ENCODE results near the gene UBR2.
"Not testable (repeated sequence)": the region's sequence is repeated elsewhere in the genome, so short reads cannot be mapped to it uniquely, and the experiment has no call there.

Gene UBR2

GRCh38 chr6:42698217-42698616 is 134.4 kb downstream of the UBR2 start:
- DNase-seq (ENCODE audit: low read depth) = no peak
- H3K4me3 ChIP-seq (ENCODE audit: low read depth, low read length) = no peak overlapping the region
- TF ChIP-seq CTCF (conservative IDR thresholded peaks at IDR 0.05; ENCODE audit: low read depth, low read length) = no peak

GRCh38 chr6:42702200-42702599 is 138.4 kb downstream of the UBR2 start:
- no peak overlapping the region for H3K4me3 ChIP-seq (ENCODE audit: low read depth, low read length)
- DNase-seq (ENCODE audit: low read depth) = peak; percentile 52
- no peak for TF ChIP-seq CTCF (conservative IDR thresholded peaks at IDR 0.05; ENCODE audit: low read depth, low read length)

GRCh38 chr6:42702786-42703185 is 139.0 kb downstream of the UBR2 start:
- not testable (repeated sequence) for DNase-seq (ENCODE audit: low read depth); H3K4me3 ChIP-seq (ENCODE audit: low read depth, low read length)

- no peak for TF ChIP-seq CTCF (conservative IDR thresholded peaks at IDR 0.05; ENCODE audit: low read depth, low read length)
- peak; percentile 62 for DNase-seq (ENCODE audit: low read depth)
- peak overlapping the region; percentile 61 for H3K4me3 ChIP-seq (ENCODE audit: low read depth, low read length)
Observed at GRCh38 chr6:42704251-42704936, 140.6 kb downstream of the UBR2 start.

GRCh38 chr6:42704937-42705374 is 141.1 kb downstream of the UBR2 start:
- no peak overlapping the region for H3K4me3 ChIP-seq (ENCODE audit: low read depth, low read length)
- TF ChIP-seq CTCF (conservative IDR thresholded peaks at IDR 0.05; ENCODE audit: low read depth, low read length) = no peak
- no peak for DNase-seq (ENCODE audit: low read depth)

GRCh38 chr6:42707595-42707994 is 143.8 kb downstream of the UBR2 start:
- TF ChIP-seq CTCF (conservative IDR thresholded peaks at IDR 0.05; ENCODE audit: low read depth, low read length) = no peak
- no peak for DNase-seq (ENCODE audit: low read depth)
- no peak overlapping the region for H3K4me3 ChIP-seq (ENCODE audit: low read depth, low read length)

- no peak for DNase-seq (ENCODE audit: low read depth)
- H3K4me3 ChIP-seq (ENCODE audit: low read depth, low read length) = no peak overlapping the region
- TF ChIP-seq CTCF (conservative IDR thresholded peaks at IDR 0.05; ENCODE audit: low read depth, low read length) = no peak
Observed at GRCh38 chr6:42708096-42708495, 144.3 kb downstream of the UBR2 start.

Data from choroid plexus epithelial cell (primary cell).